Transverse colon (tissue), 4 donors: ENCODE measurements around the gene BBS12. TPM values are rescaled to one million over a fixed set of nuclear protein-coding genes. Genes with fewer than 3 reads are reported as not detected.

Source experiments
- DNase-seq: peaks from one replicate; pipeline ENCODE4 v3.0.0-alpha.2; 2019
- H3K27ac ChIP-seq, 4 donors: fragments of 200-600 bp; sonication (generic); 2 replicates each; pipeline ENCODE4 v1.5.1; 2016 to 2018; ENCODE audit warnings: inconsistent platforms in 4 of 4
- H3K27me3 ChIP-seq: fragments of 200-600 bp; sonication (generic); 2 replicates; pipeline ENCODE4 v1.5.1; 2017; ENCODE audit warnings: inconsistent platforms
- H3K36me3 ChIP-seq, 4 donors: fragments of 200-600 bp; sonication (generic); 2 replicates each; pipeline ENCODE4 v1.5.1; 2017 to 2019; ENCODE audit warnings: inconsistent platforms in 4 of 4
- H3K4me1 ChIP-seq, 4 donors: fragments of 200-600 bp; sonication (generic); 2 replicates each; pipeline ENCODE4 v1.5.1; 2017 to 2020; ENCODE audit warnings: inconsistent platforms in 4 of 4
- H3K4me3 ChIP-seq, 4 donors: fragments of 200-600 bp; sonication (generic); 1 replicate in 1 of 4; 2 replicates in 3 of 4; pipeline versions ENCODE4 v1.5.1 to v1.6.1; 2017 to 2019; ENCODE audit warnings: inconsistent platforms in 4 of 4
- H3K9me3 ChIP-seq, 2 donors: fragments of 200-600 bp; sonication (generic); 2 replicates each; pipeline ENCODE4 v1.5.1; 2017 to 2019; ENCODE audit warnings: inconsistent platforms in 2 of 2
- CTCF ChIP-seq, 5 experiments: fragments of 200-600 bp in 3 of 5; fragments of 450-650 bp in 2 of 5; sonication (generic) in 3 of 5; IDR thresholded peaks; 1 replicate in 2 of 5; 2 replicates in 3 of 5; pipeline ENCODE4 v1.5.1; 2016 to 2017; ENCODE audit warnings: antibody characterized with exemption in 5 of 5, inconsistent platforms in 3 of 5, mild to moderate bottlenecking in 2 of 5, moderate library complexity in 1 of 5
- EP300 ChIP-seq: sonication (generic); formaldehyde crosslinking; IDR thresholded peaks from one replicate; pipeline ENCODE4 v1.6.1; 2017; ENCODE audit warnings: antibody characterized with exemption, low read depth
- POLR2A ChIP-seq: fragments of 450-650 bp; IDR thresholded peaks from one replicate; pipeline ENCODE4 v1.6.1; 2016; ENCODE audit warnings: antibody characterized with exemption, mild to moderate bottlenecking, moderate library complexity
- POLR2AphosphoS5 ChIP-seq, 3 donors: sonication (generic); formaldehyde crosslinking; IDR thresholded peaks; one replicate each; pipeline ENCODE4 v1.6.1; 2016; ENCODE audit warnings: antibody characterized with exemption in 3 of 3
- WGBS, 2 donors: methylation state at CpG; one replicate each; pipeline ENCODE4 v1.1.5; 2018; ENCODE audit warnings: low coverage in 1 of 2; 5-methylcytosine and 5-hydroxymethylcytosine counted together
- in situ Hi-C, 4 donors: fragments of 200-750 bp; cut with MboI; loops; one replicate each; pipeline versions ENCODE4 v1.15.0 to v1.15.1; 2017; ENCODE audit warnings: low sequenced_read_pairs in 3 of 4, low pct_ligation_motif_present in 1 of 4, low pct_unique_long_range_greater_than_20kb in 1 of 4
- intact Hi-C: fragments of 100-400 bp; cut with DNase I; formaldehyde crosslinking; loops from one replicate; pipeline ENCODE4 v1.15.1; 2023; ENCODE audit warnings: low total_unique reads
- total RNA-seq, 4 donors: library from RNA; depleted of rRNA; stranded (reverse); fragments of >200 nt; gene quantifications; one replicate each; pipeline ENCODE4 v1.1.0, GENCODE V29; 2016

Gene BBS12
- total RNA-seq, 4 donors from 2014 or later, result 0.60 to 6.0 (median 3.3) TPM

- TF ChIP-seq EP300 (no peak), POLR2AphosphoS5 (IDR thresholded peaks at IDR 0.05) (no peak), CTCF (IDR thresholded peaks at IDR 0.05) (no peak), POLR2A (no peak)
- no peak for DNase-seq
- Histone ChIP-seq H3K27ac (no peak overlapping the region), H3K27me3 (peaks cover 14% of the 10 kb centered on the region), H3K4me1 (peaks cover 0 to 23% (median 11%) of the 10 kb centered on the region in 4 donors), H3K4me3 (no peak overlapping the region), H3K36me3 (no peaks in the 10 kb centered on the region), H3K9me3 (no peaks in the 10 kb centered on the region)
- in situ Hi-C loops (no loop called here), intact Hi-C loops (no loop called here)
- WGBS, 2 donors, result 86 to 88% methylated on average over 1 of the region's 1 CpG
Observed at GRCh38 chr4:122747883-122748282, 15.4 kb downstream of the BBS12 start.

GRCh38 chr4:122749704-122750454 lies 17.4 kb downstream of the BBS12 start:
- intact Hi-C loops, result no loop called here
- in situ Hi-C loops, result loop anchor here in 3 of 4 donors (10.0 to 25.0 kb wide), 3 partner anchors 155 to 175 kb away; partner anchors contain the start of gene NUDT6 (in 2 of the 3)
- peaks cover 14% of the 10 kb centered on the region for H3K27me3 ChIP-seq
- H3K36me3 ChIP-seq, result no peaks in the 10 kb centered on the region
- peaks cover 0 to 4% (median 0%) of the 10 kb centered on the region in 4 donors for H3K4me1 ChIP-seq
- no peak overlapping the region for H3K27ac ChIP-seq
- H3K9me3 ChIP-seq, result no peaks in the 10 kb centered on the region
- TF ChIP-seq POLR2A, result no peak
- H3K4me3 ChIP-seq, result no peak overlapping the region
- 84 to 88% methylated on average over 4 to 5 of the region's 5 CpGs for whole genome bisulfite sequencing, 2 donors
- DNase-seq, result no peak

- in situ Hi-C loops (loop anchor here in 3 of 4 donors (10.0 to 25.0 kb wide), 3 partner anchors 149 to 169 kb away; partner anchors contain the start of gene NUDT6 (in 2 of the 3)), intact Hi-C loops (loop anchor here (5.0 kb wide), 2 partner anchors 162 to 177 kb away; no protein-coding TSS in a partner anchor)
Observed at GRCh38 chr4:122755675-122756074, 23.2 kb downstream of the BBS12 start.

GRCh38 chr4:122758033-122758432 lies 25.5 kb downstream of the BBS12 start:
- H3K4me1 ChIP-seq, result peaks cover 0 to 15% (median 5%) of the 10 kb centered on the region in 4 donors
- DNase-seq, result peak; percentile 29
- H3K9me3 ChIP-seq, result no peaks in the 10 kb centered on the region
- intact Hi-C loops (loop anchor here (5.0 kb wide), 2 partner anchors 159 to 174 kb away; no protein-coding TSS in a partner anchor), in situ Hi-C loops (loop anchor here in 3 of 4 donors (10.0 to 25.0 kb wide), 3 partner anchors 147 to 167 kb away; partner anchors contain the start of gene NUDT6 (in 2 of the 3))
- WGBS, 2 donors, result 20 to 23% methylated on average over 2 of the region's 2 CpGs
- H3K27me3 ChIP-seq, result no peaks in the 10 kb centered on the region
- no peaks in the 10 kb centered on the region for H3K36me3 ChIP-seq
- no peak overlapping the region for H3K4me3 ChIP-seq
- H3K27ac ChIP-seq, result peak overlapping the region in 3 of 4 donors; percentile 32 to 51 (median 33)
- peak; percentile 75 to 79 (median 76) for TF ChIP-seq CTCF (IDR thresholded peaks at IDR 0.05)
- TF ChIP-seq POLR2A, result no peak
- TF ChIP-seq POLR2AphosphoS5 (IDR thresholded peaks at IDR 0.05), result peak in 1 of 3 donors; percentile 24
- no peak for TF ChIP-seq EP300

More at GRCh38 chr4:122755675-122756074, 23.2 kb downstream of the BBS12 start:
- no peak for DNase-seq
- H3K4me1 ChIP-seq, result peaks cover 0 to 15% (median 5%) of the 10 kb centered on the region in 4 donors
- no peak overlapping the region for H3K4me3 ChIP-seq
- H3K27me3 ChIP-seq, result peaks cover 4% of the 10 kb centered on the region
- WGBS, 2 donors, result 28 to 32% methylated on average over 4 of the region's 4 CpGs
- TF ChIP-seq POLR2AphosphoS5 (IDR thresholded peaks at IDR 0.05) (no peak), CTCF (IDR thresholded peaks at IDR 0.05) (no peak), POLR2A (no peak), EP300 (no peak)
- H3K36me3 ChIP-seq, result no peaks in the 10 kb centered on the region
- H3K9me3 ChIP-seq, result no peaks in the 10 kb centered on the region
- H3K27ac ChIP-seq, result no peak overlapping the region
